Esophagus squamous epithelium (tissue), 5 donors: ENCODE measurements around the gene THY1. TPM values are rescaled to one million over a fixed set of nuclear protein-coding genes. Genes with fewer than 3 reads are reported as not detected.

ENCODE experiments used
- DNase-seq: peaks from one replicate; lab custom pipeline; 2025; lab: John Stamatoyannopoulos, UW
- H3K27ac ChIP-seq, 4 donors: fragments of 200-600 bp; sonication (generic); one replicate each; pipeline ENCODE4 v1.5.1; 2016 to 2019; ENCODE audit warnings: mild to moderate bottlenecking in 1 of 4
- H3K27me3 ChIP-seq, 4 donors: fragments of 200-600 bp; sonication (generic); 1 replicate in 3 of 4; 2 replicates in 1 of 4; pipeline versions ENCODE4 v1.5.1 to v1.6.0; 2017 to 2021; ENCODE audit warnings: antibody characterized with exemption in 1 of 4
- H3K36me3 ChIP-seq, 3 donors: fragments of 200-600 bp; sonication (generic); one replicate each; pipeline ENCODE4 v1.5.1; 2016 to 2019
- H3K4me1 ChIP-seq, 3 donors: fragments of 200-600 bp; sonication (generic); one replicate each; pipeline ENCODE4 v1.5.1; 2017 to 2019
- H3K4me3 ChIP-seq, 4 donors: fragments of 200-600 bp; sonication (generic); 1 replicate in 3 of 4; 2 replicates in 1 of 4; pipeline ENCODE4 v1.5.1; 2016 to 2019; ENCODE audit warnings: mild to moderate bottlenecking in 2 of 4, moderate library complexity in 1 of 4
- H3K9me3 ChIP-seq, 3 donors: fragments of 200-600 bp; sonication (generic); one replicate each; pipeline ENCODE4 v1.5.1; 2016 to 2019
- CTCF ChIP-seq, 6 experiments: fragments of 450-650 bp in 4 of 6; fragments of 200-600 bp in 2 of 6; sonication (generic) in 2 of 6; IDR thresholded peaks; one replicate each; pipeline ENCODE4 v1.5.1; 2016 to 2019; ENCODE audit warnings: antibody characterized with exemption in 6 of 6, mild to moderate bottlenecking in 4 of 6, moderate library complexity in 4 of 6
- POLR2A ChIP-seq, 4 donors: fragments of 450-650 bp; IDR thresholded peaks; one replicate each; pipeline ENCODE4 v1.6.1; 2017; ENCODE audit warnings: antibody characterized with exemption in 4 of 4, mild to moderate bottlenecking in 4 of 4, moderate library complexity in 3 of 4
- WGBS, 2 donors: methylation state at CpG; one replicate each; pipeline ENCODE4 v1.1.5; 2018; 5-methylcytosine and 5-hydroxymethylcytosine counted together
- intact Hi-C: fragments of 100-400 bp; cut with DNase I; formaldehyde crosslinking; loops from one replicate; pipeline ENCODE4 v1.15.0; 2022
- total RNA-seq, 4 donors: library from RNA; depleted of rRNA; stranded (reverse); fragments of >200 nt; gene quantifications; one replicate each; pipeline ENCODE4 v1.1.0, GENCODE V29; 2016
- donor health status: DM: yes; HTN: yes; CAD: no.

THY1 gene
- total RNA-seq, 4 donors from 2014 or later = 0.57 to 7.6 (median 2.9) TPM

GRCh38 chr11:119427279-119427678 is 4.3 kb upstream of the THY1 start:
- TF ChIP-seq POLR2A (IDR thresholded peaks at IDR 0.05) = no peak
- TF ChIP-seq CTCF (IDR thresholded peaks at IDR 0.05) = no peak
- H3K27ac ChIP-seq = no peak overlapping the region
- H3K4me3 ChIP-seq = no peak overlapping the region
- peaks cover 0 to 59% (median 8%) of the 10 kb centered on the region in 4 donors for H3K27me3 ChIP-seq
- intact Hi-C loops = no loop called here
- no peak for DNase-seq
- H3K9me3 ChIP-seq = no peaks in the 10 kb centered on the region
- WGBS, 2 donors = 17 to 47% methylated on average over 2 to 5 of the region's 5 CpGs
- H3K4me1 ChIP-seq = peaks cover 8 to 19% (median 8%) of the 10 kb centered on the region in 3 donors
- H3K36me3 ChIP-seq = no peaks in the 10 kb centered on the region

- intact Hi-C loops = no loop called here
- WGBS, 2 donors = 28 to 30% methylated on average over 2 to 3 of the region's 4 CpGs
- no peak overlapping the region for H3K4me3 ChIP-seq
- TF ChIP-seq POLR2A (IDR thresholded peaks at IDR 0.05) (no peak), CTCF (IDR thresholded peaks at IDR 0.05) (no peak)
- no peak overlapping the region for H3K27ac ChIP-seq
- H3K9me3 ChIP-seq = no peaks in the 10 kb centered on the region
- no peaks in the 10 kb centered on the region for H3K36me3 ChIP-seq
- no peak for DNase-seq
- peaks cover 10 to 26% (median 16%) of the 10 kb centered on the region in 3 donors for H3K4me1 ChIP-seq
- H3K27me3 ChIP-seq = peaks cover 6 to 59% (median 9%) of the 10 kb centered on the region in 4 donors
Observed at GRCh38 chr11:119426142-119426541, 3.2 kb upstream of the THY1 start.

GRCh38 chr11:119424775-119425174 is 1.8 kb upstream of the THY1 start:
- Histone ChIP-seq H3K4me1 (peaks cover 10 to 30% (median 16%) of the 10 kb centered on the region in 3 donors), H3K9me3 (no peaks in the 10 kb centered on the region), H3K4me3 (no peak overlapping the region), H3K27ac (no peak overlapping the region), H3K36me3 (no peaks in the 10 kb centered on the region), H3K27me3 (peaks cover 6 to 59% (median 9%) of the 10 kb centered on the region in 4 donors)
- DNase-seq = no peak
- TF ChIP-seq POLR2A (IDR thresholded peaks at IDR 0.05) (no peak), CTCF (IDR thresholded peaks at IDR 0.05) (no peak)
- intact Hi-C loops = no loop called here
- WGBS, 2 donors = 88 to 100% methylated on average over 1 to 2 of the region's 2 CpGs

GRCh38 chr11:119424276-119424675 is 1.3 kb upstream of the THY1 start:
- Histone ChIP-seq H3K9me3 (no peaks in the 10 kb centered on the region), H3K4me3 (no peak overlapping the region), H3K27me3 (peaks cover 6 to 60% (median 9%) of the 10 kb centered on the region in 4 donors), H3K27ac (no peak overlapping the region), H3K4me1 (peaks cover 10 to 30% (median 16%) of the 10 kb centered on the region in 3 donors), H3K36me3 (no peaks in the 10 kb centered on the region)
- intact Hi-C loops = no loop called here
- TF ChIP-seq POLR2A (IDR thresholded peaks at IDR 0.05) (no peak), CTCF (IDR thresholded peaks at IDR 0.05) (no peak)
- 54 to 84% methylated on average over 2 to 3 of the region's 3 CpGs for WGBS, 2 donors
- DNase-seq = no peak

- no peaks in the 10 kb centered on the region for H3K9me3 ChIP-seq
- H3K4me1 ChIP-seq = peaks cover 10 to 30% (median 16%) of the 10 kb centered on the region in 3 donors
- peak overlapping the region in 2 of 4 donors; percentile 50 to 64 for H3K4me3 ChIP-seq
- peak overlapping the region in 2 of 4 donors; percentile 68 to 73 for H3K27ac ChIP-seq
- intact Hi-C loops = no loop called here
- no peaks in the 10 kb centered on the region for H3K36me3 ChIP-seq
- TF ChIP-seq CTCF (IDR thresholded peaks at IDR 0.05) = no peak
- TF ChIP-seq POLR2A (IDR thresholded peaks at IDR 0.05) = no peak
- peaks cover 6 to 61% (median 9%) of the 10 kb centered on the region in 4 donors for H3K27me3 ChIP-seq
- DNase-seq = no peak
- 59 to 68% methylated on average over 7 to 13 of the region's 14 CpGs for WGBS, 2 donors
Observed at GRCh38 chr11:119423509-119424254, 710 bp upstream of the THY1 start.
